NT2/D1 (cell line): ENCODE data around the gene TIMM21.

Experiments used
- SUZ12 ChIP-seq: IDR thresholded peaks from 2 replicates; pipeline ENCODE4 v1.6.1; 2011; ENCODE audit not compliant: insufficient read length, insufficient read depth; ENCODE audit errors: extremely low read depth
- YY1 ChIP-seq: IDR thresholded peaks from 2 replicates; pipeline ENCODE4 v1.6.1; 2011; ENCODE audit not compliant: insufficient read length, insufficient read depth
- ZNF274 ChIP-seq: IDR thresholded peaks from 2 replicates; pipeline ENCODE4 v1.6.1; 2011; ENCODE audit warnings: mild to moderate bottlenecking, low read depth, low read length

DNA sequence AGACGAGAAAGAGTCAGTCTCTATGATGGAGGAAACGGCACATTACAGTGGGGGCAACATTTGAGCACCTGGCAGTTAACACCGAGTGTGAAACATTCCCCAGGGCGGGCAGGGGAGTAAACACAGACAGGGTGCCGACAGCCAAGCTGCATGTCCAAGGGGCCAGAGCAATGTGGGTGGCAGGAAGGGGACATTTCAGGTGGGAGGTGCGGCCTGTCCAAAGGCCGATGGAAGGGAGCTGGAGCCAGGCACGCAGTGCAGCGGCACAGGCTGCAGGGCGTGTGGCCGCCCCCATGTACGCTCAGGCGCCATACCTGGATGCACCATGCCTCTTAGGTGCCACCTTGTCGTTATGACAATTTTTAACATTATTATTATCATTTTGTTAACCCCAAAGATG lies 43.3 kb downstream of the TIMM21 start:
- TF ChIP-seq YY1 (no peak), ZNF274 (no peak), SUZ12 (no peak)
